Anterior cingulate cortex (tissue), 58 donors: Measurements from ENCODE around the gene TPP1.

Experiments used
- DNase-seq, 58 donors: peaks; one replicate each; lab custom pipeline; 2025; lab: John Stamatoyannopoulos, UW

Gene TPP1

DNA sequence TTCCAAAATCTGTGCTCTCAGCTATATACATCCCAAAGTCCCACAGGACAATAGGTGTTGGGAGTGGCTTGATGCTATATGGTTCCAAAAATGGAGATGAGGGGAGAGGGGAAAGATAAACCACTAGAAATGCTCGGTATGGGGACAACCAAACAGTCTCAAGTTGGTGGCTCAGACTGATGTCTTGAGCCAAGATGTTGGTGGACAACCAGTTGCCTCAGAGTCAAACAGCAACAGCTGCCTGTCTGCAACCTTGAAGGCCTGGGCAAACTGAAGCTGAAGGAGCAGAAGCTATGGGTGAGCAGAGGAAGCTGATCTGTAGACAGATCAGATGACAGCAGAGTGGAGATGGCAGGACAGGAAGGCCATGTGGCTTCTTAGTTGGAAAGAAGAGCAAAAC lies 19.8 kb downstream of the TPP1 start:
- no peak for DNase-seq

DNA sequence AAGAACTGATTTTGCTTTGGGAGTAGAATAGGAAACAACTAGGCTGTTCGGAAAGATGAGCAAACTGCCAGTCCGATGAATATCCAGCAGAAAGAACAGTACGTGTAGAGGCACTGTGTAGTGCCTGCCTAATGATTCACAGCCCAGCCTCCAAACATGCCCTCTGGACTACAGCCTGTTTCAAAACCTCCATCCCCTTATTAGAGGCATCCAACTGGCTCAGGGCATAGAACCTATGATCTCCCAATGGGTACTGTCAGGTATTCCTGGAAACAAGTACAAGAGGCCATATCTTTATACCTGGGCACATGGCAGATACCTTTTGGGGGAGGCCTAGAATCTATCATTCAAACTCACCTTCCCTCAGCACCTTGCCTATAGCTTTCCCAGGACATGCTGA lies 20.7 kb downstream of the TPP1 start:
- no peak for DNase-seq

DNA sequence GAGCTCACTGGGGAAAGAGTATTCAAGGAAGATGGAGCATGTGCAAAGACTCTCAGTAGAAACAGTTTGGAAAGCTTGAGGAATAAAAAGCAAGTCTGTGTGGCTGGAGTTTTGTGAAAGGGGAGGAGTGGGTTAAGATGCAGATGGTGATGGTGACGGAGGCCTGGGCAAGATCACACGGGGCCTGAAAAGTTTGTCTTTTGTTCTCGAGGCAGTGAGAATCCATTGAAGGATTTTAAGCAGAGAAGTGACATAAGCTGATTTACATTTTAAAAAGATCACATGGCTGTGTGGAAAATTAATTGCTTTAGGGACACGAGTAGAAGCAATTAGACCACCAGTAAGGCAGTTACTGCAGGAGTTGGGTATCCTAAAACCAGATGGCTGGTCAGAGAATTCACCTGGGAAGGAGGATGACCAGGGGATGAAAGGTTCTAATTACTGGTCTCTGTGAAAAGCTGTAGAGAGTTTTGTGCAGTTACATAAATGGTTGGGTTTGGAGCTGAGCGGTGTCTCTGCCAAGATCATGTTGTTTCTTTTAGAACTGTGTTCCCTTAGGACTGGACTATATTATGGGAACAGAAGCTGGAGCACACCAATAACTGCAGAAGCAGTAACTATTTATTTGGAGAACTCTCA lies 22.9 kb downstream of the TPP1 start:
- peak in 22 of 58 donors; percentile 22 to 81 (median 47) for DNase-seq

DNA sequence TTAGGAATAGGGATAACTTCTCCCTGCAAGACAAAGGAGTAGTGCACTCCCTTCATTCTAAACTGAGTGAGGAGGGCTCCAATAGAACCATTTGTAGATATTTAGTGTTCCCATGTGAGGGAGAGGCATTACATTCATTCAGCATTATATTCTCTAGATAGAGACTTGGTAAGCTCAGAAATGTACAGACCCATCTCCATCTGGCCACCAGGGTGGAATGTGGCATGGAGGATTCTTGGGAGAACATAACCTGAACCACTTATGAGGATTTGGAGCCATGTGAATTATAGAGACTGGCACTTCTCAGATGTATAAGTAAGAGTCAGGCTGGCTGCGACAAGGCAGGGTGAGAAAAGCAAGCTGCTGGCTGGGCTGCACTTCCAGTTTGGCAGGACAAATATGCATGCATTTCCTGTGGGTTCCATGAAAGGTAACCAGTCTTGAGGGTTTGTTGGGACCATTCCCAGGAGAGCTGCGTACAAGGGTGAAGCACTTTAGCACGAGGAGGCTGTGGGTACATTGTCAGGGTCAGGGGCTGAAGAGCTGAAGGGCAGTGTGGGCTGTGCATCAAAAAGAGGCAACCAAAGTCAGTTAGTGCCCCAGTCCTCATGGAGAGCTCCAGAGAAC lies 25.0 kb downstream of the TPP1 start:
- DNase-seq: no peak

DNA sequence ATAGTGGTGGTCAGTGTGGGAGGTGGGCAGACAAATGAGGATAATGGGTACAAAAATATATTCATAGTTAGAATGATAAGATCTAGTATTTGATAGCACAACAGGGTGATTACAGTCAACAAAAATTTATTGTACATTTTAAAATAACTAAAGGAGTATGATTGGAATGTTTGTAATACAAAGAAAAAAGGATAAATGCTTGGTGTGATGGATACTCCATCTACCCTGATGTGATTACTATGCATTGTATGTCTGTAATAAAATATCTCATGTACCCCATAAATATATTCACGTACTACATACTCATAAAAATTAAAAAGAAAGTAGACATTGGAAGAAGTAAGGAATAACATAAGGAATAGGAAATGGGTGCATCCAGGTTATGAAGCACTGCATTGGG lies 31.2 kb downstream of the TPP1 start:
- DNase-seq: no peak

DNA sequence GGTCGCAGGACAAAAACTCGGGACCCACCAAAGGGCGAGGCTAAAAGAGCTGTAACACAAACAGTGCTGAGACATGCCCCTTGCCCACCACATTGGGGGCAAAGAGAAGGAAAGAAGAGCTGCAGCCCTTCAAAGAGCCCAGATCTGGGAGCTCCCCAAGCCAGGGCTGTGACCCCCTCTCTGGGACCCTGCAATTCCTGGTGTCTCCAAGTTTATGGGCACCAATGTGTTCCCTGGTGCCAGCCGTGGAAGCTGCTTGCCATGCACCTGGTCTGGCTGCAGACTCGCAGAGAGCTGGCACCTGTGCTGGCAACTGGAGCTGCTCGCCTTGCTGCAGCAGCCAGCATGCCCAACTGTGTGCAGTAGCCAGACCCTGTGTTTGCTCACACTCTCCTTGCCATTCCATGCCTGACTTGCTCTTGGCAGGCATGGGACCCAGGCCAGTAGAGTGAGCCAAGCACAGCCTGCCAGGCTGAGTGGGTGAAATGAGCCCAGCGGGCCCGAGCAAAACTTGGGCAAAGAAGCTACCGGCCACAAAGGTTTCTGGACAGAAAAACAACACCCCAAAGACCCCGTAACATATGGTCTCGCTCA lies 31.8 kb downstream of the TPP1 start:
- DNase-seq: peak in 38 of 58 donors; percentile 29 to 80 (median 50)

DNA sequence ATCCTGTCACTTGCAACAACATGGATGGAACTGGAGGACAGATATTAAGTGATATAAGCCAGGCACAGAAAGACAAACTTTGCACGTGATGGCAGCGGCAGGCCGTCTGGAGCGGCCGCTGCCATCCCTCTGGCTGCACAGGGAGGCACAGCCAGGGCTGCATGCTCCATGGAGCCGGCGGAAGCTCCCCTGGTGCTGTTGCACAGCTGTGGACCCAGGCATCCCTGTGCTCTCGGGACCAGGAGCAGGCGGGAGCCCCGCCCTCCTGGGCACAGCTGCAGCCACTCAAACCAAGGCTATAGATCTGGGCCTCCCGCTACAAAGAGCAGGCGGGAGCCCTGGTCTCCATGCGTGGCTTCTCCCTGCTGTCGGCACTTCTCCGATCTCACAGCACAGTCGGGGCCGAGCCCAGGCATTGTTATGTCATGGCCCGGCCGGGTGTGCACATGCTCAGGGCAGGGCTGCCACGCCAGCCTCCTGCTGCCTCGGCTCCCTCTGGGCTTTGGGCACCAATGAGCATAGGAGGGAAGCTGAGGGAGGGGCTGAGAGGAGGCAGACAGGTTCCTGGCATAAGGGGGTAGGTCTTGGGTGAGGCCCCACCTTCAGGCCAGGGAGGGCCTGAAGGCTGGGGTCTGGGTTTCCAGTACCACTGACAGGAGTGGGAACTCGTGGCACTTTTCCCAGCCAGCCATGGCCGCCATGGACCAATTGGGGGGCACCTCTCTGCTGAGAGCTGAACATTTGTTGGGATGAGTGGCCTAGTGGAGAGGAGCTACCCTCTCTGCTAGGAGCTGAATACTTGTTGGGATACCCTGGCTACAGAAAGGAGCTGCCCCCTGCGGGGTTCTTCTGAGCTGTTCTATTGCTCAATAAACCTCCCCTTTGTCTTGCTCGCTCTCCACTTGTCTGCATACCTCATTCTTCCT lies 32.5 kb downstream of the TPP1 start:
- DNase-seq: peak in 17 of 58 donors; percentile 11 to 79 (median 44)

DNA sequence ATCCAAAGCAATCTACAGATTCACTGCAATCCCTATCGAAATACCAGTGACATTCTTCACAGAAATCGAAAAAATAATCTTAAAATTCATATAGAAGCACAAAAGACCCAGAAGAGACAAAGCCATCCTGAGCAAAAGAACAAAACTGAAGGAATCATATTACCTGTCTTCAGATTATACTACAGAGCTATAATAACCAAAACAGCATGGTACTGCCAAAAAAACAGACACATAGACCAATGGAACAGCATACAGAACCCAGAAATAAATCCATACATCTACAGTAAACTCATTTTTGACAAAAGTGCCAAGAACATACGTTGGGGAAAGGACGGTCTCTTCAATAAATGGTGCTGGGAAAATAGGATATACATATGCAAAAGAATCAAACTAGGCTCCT lies 34.7 kb downstream of the TPP1 start:
- no peak for DNase-seq

DNA sequence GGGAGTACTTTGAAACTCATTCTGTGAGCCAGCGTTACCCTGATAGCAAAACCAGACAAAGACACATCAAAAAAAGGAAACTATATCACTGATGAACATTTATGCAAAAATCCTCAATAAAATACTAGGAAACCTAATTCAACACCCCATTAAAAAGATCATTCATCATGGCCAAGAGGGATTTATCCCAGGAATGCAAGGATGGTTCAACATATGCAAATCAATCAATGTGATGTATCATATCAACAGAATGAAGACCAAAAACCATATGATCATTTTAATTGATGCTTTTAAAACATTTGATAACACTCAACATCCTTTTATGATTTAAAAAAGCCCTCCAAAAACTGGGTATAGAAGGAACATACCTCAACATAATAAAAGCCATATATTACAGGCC lies 35.6 kb downstream of the TPP1 start:
- DNase-seq: no peak

DNA sequence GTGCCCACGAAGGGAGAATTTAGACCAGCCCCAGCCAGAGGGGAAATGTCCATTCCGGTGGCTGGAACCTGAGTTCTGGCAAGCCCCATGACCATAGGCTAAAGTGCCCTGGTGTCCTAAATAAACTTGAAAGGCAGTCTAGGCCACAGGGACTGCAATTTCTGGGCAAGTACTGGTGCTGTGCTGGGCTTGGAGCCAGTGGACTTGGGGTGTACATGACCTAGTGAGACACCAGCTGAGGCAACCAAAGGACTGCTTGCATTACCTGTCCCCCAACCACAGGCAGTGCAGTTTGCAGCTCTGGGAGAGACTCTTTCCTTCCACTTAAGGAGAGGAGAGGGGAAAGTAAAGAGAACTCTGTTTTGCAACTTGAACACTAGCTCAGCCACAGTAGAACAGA lies 39.5 kb downstream of the TPP1 start:
- DNase-seq: peak in 8 of 58 donors; percentile 18 to 65 (median 30)

DNA sequence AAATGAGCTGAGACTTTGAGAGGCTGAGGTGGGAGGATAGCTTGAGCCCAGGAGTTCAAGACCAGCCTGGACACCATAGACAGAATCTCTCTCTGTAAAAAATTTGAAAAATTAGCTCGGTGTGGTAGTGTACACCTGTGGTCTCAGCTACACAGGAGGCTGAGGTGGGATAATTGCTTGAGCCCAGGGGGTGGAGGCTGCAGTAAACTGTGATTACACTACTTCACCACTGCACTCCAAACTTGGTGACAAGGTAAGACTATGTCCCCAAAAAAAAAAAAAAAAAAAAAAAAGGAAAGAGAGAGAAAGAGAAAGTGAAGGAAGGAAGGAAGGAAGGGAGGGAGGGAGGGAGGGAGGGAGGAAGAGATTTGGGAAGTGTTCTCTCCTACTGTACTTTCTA lies 41.1 kb downstream of the TPP1 start:
- DNase-seq: no peak

DNA sequence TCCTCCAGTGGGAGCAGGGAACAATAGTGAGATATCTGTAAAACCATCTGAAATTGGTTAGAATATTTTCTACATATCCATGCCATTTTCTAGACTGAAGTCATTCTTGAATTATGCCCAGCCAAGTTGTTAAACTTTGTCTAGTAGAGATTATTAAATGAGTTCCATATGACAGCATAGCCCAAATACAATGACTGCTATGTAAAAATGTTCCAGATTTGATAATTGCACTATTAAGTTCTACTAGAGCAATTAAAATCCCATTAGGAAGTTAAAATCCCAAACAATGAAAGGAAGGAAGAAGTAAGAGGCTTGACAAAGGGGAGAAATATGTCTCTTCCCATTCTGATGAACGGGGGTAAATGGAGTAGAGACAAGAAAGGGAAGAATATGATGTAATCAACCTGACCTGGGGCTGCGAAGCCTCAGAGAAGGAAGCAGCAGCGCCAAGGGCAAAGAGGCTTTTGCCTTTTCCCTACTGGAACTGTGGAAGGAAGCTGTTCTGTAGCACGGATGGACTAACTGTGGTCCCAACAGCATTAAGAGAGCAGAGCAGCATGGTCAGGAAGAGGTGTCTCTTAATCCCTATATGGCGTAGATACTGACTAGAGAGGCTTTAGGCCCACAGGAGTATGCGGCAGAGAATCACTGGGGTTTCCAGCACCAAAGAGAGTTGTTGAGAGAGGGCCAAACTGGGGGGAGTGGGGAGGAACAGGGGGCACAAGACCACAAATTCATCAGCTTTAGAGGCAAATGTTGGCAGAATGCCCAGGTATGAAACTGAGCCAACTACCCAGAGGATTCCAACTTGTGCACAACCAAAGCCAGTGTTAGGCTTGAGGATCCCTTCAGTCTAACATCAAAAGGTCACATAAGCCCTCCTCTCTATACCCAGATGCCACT lies 42.5 kb downstream of the TPP1 start:
- peak in 51 of 58 donors; percentile 49 to 93 (median 80) for DNase-seq

DNA sequence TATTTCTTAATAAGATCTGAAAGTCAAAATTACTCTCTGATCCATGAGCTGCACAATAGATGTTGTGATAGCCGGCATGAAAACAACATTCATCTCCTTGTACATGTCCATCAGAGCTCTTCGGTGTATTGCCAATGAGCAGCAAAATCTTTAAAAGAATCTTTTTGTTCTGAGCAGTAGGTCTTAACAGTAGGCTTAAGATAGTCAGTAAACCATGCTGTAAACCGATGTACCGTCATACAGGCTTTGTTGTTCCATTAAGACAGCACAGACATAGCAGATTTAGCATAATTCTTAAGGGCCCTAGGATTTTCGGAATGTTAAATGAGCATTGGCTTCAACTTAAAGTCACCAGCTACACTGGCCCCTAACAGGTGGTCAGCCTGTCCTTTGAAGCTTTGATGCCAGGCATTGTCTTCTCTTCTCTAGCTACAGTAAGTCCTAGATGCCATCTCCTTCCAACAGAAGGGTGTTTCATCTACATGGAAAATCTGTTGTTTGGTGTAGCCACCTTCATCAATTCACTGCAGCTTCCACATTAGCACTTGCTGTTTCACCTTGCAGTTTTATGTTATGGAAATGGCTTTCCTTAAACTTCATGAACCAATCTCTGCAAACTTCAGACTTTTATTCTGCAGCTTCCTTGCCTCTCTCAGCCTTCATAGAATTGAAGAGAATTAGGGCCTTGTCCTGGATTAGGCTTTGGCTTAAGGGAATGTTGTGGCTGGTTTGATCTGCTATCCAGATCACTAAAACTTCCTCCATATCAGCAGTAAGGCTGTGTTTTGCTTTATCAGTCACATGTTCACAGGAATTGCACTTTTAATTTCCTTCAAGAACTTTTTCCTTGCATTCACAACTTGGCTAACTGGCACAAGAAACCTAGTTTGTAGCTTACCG lies 44.2 kb downstream of the TPP1 start:
- DNase-seq: no peak

DNA sequence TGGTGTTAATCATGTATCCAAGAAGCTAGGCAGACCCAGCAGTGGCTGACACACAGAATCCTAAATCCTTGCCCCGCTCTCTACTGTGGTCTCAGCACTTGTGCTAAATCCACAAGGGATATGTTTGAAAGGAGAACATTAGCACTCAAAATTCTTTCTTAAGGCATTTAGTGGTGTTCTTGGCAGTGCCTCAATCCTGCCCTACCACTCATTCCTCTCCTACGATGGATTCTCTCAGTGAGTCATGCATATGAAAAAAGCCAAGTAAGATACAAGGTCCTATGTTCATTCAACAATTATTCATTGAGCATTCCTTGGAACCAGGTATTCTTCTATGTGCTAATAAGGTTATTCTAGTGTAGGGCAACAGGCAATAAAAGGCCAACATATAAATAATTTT lies 47.0 kb downstream of the TPP1 start:
- peak in 3 of 58 donors; percentile 33 to 53 (median 52) for DNase-seq

DNA sequence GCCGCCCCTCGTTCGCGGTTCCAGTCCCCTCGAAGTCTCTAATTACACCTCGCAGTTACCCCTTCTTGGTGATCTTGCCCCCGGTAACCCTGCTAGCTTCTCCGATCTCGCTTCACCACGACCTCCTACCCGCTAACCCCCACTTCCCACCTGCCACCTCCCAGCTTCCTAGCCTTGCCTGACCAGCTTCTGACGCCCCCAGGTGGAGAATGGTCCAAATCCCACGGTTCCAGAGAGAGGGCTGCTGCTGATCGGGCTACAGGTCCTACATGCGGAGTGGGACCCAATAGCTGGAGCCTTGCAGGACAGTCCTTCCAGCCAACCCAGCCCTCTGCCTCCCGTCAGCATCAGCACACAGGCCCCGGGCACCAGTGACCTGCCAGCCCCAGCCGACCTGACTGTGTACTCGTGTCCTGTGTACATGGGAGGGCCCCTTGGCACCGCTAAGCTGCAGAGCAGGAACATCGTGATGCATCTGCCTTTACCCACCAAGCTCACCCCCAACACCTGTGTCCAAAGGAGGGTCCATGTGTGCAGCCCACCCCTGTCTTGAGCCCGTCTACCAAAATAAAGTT lies 47.7 kb downstream of the TPP1 start:
- no peak for DNase-seq

DNA sequence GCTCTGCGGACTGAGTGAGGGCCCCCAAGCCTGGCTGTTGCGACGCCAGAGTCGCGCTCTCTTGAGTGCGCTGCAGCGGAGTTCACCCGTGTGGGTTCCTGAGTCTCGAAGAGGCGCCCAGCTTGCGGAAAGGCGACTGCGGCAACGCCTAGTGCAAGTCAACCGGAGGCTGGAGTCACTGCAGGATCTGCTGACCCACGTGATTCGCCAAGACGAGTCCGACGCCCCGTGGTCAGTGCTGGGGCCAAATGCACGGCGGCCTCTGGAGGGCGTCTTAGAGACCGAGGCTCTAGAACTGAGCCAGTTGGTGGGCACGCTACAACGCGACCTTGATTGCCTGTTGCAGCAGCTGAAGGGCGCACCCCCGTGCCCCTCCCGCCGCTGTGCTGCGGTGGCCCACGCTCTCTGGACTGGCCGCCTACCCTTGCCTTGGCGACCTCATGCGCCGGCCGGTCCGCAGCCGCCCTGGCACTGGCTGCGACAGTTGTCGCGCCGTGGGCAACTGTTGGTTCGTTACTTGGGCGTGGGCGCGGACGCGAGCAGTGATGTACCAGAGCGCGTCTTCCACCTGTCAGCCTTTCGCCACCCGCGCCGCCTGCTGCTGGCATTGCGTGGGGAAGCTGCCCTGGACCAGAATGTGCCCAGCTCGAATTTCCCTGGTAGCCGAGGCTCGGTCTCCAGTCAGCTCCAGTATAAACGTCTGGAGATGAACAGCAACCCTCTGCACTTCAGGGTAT lies 48.4 kb downstream of the TPP1 start:
- DNase-seq: peak in 7 of 58 donors; percentile 19 to 48 (median 36)

DNA sequence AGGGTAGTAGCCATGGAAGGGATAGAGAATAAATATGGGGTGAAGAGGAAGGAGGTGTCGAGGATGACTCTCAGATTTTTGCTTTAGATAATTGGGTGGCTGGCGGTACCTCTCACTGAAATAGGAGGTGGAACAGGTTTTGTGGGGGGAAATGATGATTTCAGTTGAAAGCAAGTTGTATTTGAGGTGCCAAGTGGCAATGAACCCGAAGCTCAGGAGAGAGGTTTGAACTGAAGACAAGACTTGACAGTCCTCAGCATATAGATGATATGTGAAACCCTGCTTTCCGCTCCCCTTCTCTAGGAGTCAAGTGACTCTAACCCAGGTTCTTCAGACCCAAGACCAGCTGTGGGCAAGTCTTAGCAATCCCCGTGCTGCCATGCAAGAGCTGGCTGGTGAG lies 49.5 kb downstream of the TPP1 start:
- no peak for DNase-seq
